IMR-90 (cell line): Measurements from ENCODE around the gene DET1.
"Not testable (repeated sequence)": the region's sequence is repeated elsewhere in the genome, so short reads cannot be mapped to it uniquely, and the experiment has no call there.

Source experiments
- MXI1 ChIP-seq: IDR thresholded peaks from 2 replicates; pipeline ENCODE4 v1.6.1; 2012; ENCODE audit warnings: low read depth, mild to moderate bottlenecking, low read length, moderate library complexity, borderline replicate concordance
- POLR2A ChIP-seq: IDR thresholded peaks from 2 replicates; pipeline ENCODE4 v1.6.1; 2012; ENCODE audit warnings: mild to moderate bottlenecking, low read depth, low read length
- RFX5 ChIP-seq: IDR thresholded peaks from 2 replicates; pipeline ENCODE4 v1.8.0; 2012; ENCODE audit warnings: low read depth, mild to moderate bottlenecking, low read length, moderate library complexity
- TF ChIP-seq, protein P1 (sequence below): conservative IDR thresholded peaks from 2 replicates; pipeline ENCODE4 v1.5.1; 2012; ENCODE audit warnings: mild to moderate bottlenecking, low read depth, low read length, improper control_type of control experiment

DNA sequence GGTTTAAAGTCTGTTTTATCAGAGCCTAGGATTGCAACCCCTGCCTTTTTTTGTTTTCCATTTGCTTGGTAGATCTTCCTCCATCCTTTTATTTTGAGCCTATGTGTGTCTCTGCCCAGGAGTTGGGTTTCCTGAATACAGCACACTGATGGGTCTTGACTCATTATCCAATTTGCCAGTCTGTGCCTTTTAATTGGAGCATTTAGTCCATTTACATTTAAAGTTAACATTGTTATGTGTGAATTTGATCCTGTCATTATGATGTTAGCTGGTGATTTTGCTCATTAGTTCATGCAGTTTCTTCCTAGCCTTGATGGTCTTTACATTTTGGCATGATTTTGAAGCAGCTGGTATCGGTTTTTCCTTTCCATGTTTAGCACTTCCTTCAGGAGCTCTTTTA lies 11.5 kb upstream of the DET1 start:
- TF ChIP-seq POLR2A, MXI1, RFX5: not testable (repeated sequence)
- TF ChIP-seq, protein P1, sequence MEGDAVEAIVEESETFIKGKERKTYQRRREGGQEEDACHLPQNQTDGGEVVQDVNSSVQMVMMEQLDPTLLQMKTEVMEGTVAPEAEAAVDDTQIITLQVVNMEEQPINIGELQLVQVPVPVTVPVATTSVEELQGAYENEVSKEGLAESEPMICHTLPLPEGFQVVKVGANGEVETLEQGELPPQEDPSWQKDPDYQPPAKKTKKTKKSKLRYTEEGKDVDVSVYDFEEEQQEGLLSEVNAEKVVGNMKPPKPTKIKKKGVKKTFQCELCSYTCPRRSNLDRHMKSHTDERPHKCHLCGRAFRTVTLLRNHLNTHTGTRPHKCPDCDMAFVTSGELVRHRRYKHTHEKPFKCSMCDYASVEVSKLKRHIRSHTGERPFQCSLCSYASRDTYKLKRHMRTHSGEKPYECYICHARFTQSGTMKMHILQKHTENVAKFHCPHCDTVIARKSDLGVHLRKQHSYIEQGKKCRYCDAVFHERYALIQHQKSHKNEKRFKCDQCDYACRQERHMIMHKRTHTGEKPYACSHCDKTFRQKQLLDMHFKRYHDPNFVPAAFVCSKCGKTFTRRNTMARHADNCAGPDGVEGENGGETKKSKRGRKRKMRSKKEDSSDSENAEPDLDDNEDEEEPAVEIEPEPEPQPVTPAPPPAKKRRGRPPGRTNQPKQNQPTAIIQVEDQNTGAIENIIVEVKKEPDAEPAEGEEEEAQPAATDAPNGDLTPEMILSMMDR, result not testable (repeated sequence)
